SW480 (cell line): ENCODE measurements around the gene HOXC6.

Experiments
- DNase-seq: peaks from one replicate; pipeline ENCODE4 v3.0.0-alpha.2; 2016; ENCODE audit warnings: low spot score

The HOXC6 gene

GRCh38 chr12:54028314-54029201 lies at the start of gene HOXC6:
TSS of gene HOXC6 (plus strand) at chr12:54028440. CDS start at chr12:54028522, 82 bp downstream.
- peak; percentile 60 for DNase-seq

GRCh38 chr12:53978477-53979356 lies 49.5 kb upstream of the HOXC6 start:
- DNase-seq: peak; percentile 88

GRCh38 chr12:53980104-53980801 lies 48.0 kb upstream of the HOXC6 start:
- DNase-seq: no peak

- no peak for DNase-seq
These were observed 47.3 kb upstream of the HOXC6 start for GRCh38 chr12:53980802-53981496.

GRCh38 chr12:53981634-53982565 lies 46.3 kb upstream of the HOXC6 start:
- no peak for DNase-seq

- DNase-seq: no peak
These were observed 45.3 kb upstream of the HOXC6 start for GRCh38 chr12:53982648-53983567.

GRCh38 chr12:53983568-53983949 lies 44.7 kb upstream of the HOXC6 start:
- no peak for DNase-seq

- DNase-seq: no peak
These were observed 44.2 kb upstream of the HOXC6 start for GRCh38 chr12:53983950-53984572.

- DNase-seq: peak; percentile 94
These were observed 43.1 kb upstream of the HOXC6 start, which contains the start of gene HOXC10 for GRCh38 chr12:53984901-53985691. TSS of gene HOXC10 (plus strand) at chr12:53985146. CDS start at chr12:53985260, 114 bp downstream.

- no peak for DNase-seq
These were observed 42.6 kb upstream of the HOXC6 start for GRCh38 chr12:53985692-53985993.

- peak; percentile 49 for DNase-seq
These were observed 42.1 kb upstream of the HOXC6 start for GRCh38 chr12:53985994-53986685.

- DNase-seq: no peak
These were observed 41.4 kb upstream of the HOXC6 start for GRCh38 chr12:53986686-53987483.

GRCh38 chr12:53987787-53988230 lies 40.4 kb upstream of the HOXC6 start:
- no peak for DNase-seq

GRCh38 chr12:53988541-53989226 lies 39.6 kb upstream of the HOXC6 start:
- no peak for DNase-seq

GRCh38 chr12:53989227-53990113 lies 38.8 kb upstream of the HOXC6 start:
- DNase-seq: peak; percentile 68
